ENCODE results near the gene HIVEP3.

The HIVEP3 gene

DNA sequence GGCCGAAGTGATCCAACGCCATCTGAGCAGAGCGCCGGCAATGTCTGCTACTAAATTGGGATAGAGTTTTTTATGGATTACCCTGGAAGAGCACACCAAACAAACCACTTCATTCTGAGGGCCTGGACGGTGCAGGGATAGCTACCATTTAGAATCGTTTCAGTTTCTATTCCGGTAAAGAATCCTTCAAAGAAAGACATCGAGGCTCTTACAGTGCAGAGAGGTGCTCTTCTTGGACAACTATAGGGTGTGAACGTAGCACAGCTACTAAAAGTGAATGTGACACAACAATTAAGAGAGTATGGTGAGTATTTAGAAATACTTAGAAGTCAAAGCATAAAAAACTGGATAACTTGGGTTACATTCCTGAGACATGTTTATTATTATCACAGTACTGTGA lies 16.1 kb downstream of the HIVEP3 start:
- H4K8ac ChIP-seq (ENCODE audit: low read depth, low read length) = no peak overlapping the region
- H4K91ac ChIP-seq (ENCODE audit: low read depth, low read length, poor library complexity) = no peak overlapping the region
- H3K36me3 ChIP-seq (replicated peaks in 1 of 2; ENCODE audit: control insufficient read depth in 2 of 2, insufficient read depth in 2 of 2, low read length in 2 of 2) = no peaks in the 10 kb centered on the region
- H2AFZ ChIP-seq (ENCODE audit: low read length) = no peak overlapping the region
- H3K79me1 ChIP-seq (ENCODE audit: low read depth, low read length) = no peaks in the 10 kb centered on the region
- no peaks in the 10 kb centered on the region for H3K27me3 ChIP-seq (ENCODE audit: control insufficient read depth in 3 of 3, insufficient read depth in 3 of 3, low read depth in 1 of 3, low read length in 3 of 3)
- no peak overlapping the region for H3K14ac ChIP-seq (ENCODE audit: low read length)
- no peak overlapping the region for H3K4ac ChIP-seq (ENCODE audit: low read length)
- H2BK15ac ChIP-seq (ENCODE audit: low read length) = no peak overlapping the region
- no peak for DNase-seq (ENCODE audit: low spot score)
- no peak overlapping the region for H3K4me3 ChIP-seq (ENCODE audit: low read length in 2 of 2)
- no peak overlapping the region for H3K23ac ChIP-seq (ENCODE audit: low read depth, low read length, poor library complexity)
- H3K18ac ChIP-seq (ENCODE audit: low read length) = no peak overlapping the region
- H2BK12ac ChIP-seq (ENCODE audit: low read length) = no peak overlapping the region
- no peak overlapping the region for H2AK5ac ChIP-seq (ENCODE audit: low read depth, low read length)
- H2BK5ac ChIP-seq (ENCODE audit: low read length) = no peak overlapping the region
- H2BK120ac ChIP-seq (ENCODE audit: low read depth, low read length) = no peak overlapping the region
- no CpG with 5 or more reads among the region's 9 CpGs for WGBS, 2 donors (ENCODE audit: extremely low coverage in 2 of 2, insufficient read length in 2 of 2, insufficient replicate concordance in 1 of 2)
- H3K4me2 ChIP-seq (ENCODE audit: insufficient read depth, low read length, poor library complexity, severe bottlenecking) = no peak overlapping the region
- no peak overlapping the region for H3K9ac ChIP-seq (ENCODE audit: low read depth, low read length, poor library complexity)
- H3K9me3 ChIP-seq (replicated peaks in 1 of 2; ENCODE audit: control insufficient read depth in 2 of 2, insufficient read depth in 1 of 2, low read depth in 1 of 2, low read length in 2 of 2) = no peaks in the 10 kb centered on the region
- peaks cover 10 to 21% of the 10 kb centered on the region in 2 donors for H3K4me1 ChIP-seq (ENCODE audit: control insufficient read depth in 2 of 2, insufficient read depth in 1 of 2, low read depth in 1 of 2, low read length in 2 of 2)
- H3K27ac ChIP-seq (replicated peaks; ENCODE audit: low read length) = no peak overlapping the region

DNA sequence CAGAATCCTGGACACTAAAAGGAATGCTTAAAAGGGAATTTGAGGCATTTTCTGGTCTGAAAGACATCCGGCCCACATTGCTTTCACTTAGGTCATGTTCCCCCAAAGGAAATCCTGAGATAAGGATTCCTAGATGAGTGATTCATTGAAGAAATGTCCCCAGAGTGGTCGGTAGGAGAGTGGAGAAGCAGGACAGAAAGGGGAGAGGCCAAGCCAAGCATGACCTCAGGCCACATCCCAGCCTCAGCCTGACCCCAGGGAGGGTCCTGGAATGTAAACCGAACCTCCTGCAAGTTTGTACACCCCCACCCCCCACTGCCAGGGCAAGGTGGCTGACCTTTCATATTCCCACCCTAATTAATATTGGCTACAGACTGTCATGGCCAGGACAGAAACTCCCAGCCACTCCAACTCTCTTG lies 16.6 kb downstream of the HIVEP3 start:
- Histone ChIP-seq H2AFZ (ENCODE audit: low read length) (no peak overlapping the region), H3K9me3 (replicated peaks in 1 of 2; ENCODE audit: control insufficient read depth in 2 of 2, insufficient read depth in 1 of 2, low read depth in 1 of 2, low read length in 2 of 2) (no peaks in the 10 kb centered on the region), H3K4me3 (ENCODE audit: low read length in 2 of 2) (no peak overlapping the region), H3K4ac (ENCODE audit: low read length) (no peak overlapping the region), H3K23ac (ENCODE audit: low read depth, low read length, poor library complexity) (no peak overlapping the region), H2BK12ac (ENCODE audit: low read length) (no peak overlapping the region), H4K8ac (ENCODE audit: low read depth, low read length) (no peak overlapping the region), H2AK5ac (ENCODE audit: low read depth, low read length) (no peak overlapping the region), H3K36me3 (replicated peaks in 1 of 2; ENCODE audit: control insufficient read depth in 2 of 2, insufficient read depth in 2 of 2, low read length in 2 of 2) (no peaks in the 10 kb centered on the region), H3K4me1 (ENCODE audit: control insufficient read depth in 2 of 2, insufficient read depth in 1 of 2, low read depth in 1 of 2, low read length in 2 of 2) (peaks cover 10 to 21% of the 10 kb centered on the region in 2 donors), H3K9ac (ENCODE audit: low read depth, low read length, poor library complexity) (no peak overlapping the region), H2BK5ac (ENCODE audit: low read length) (no peak overlapping the region), H3K27ac (replicated peaks; ENCODE audit: low read length) (no peak overlapping the region), H3K79me1 (ENCODE audit: low read depth, low read length) (no peaks in the 10 kb centered on the region), H3K27me3 (ENCODE audit: control insufficient read depth in 3 of 3, insufficient read depth in 3 of 3, low read depth in 1 of 3, low read length in 3 of 3) (no peaks in the 10 kb centered on the region), H4K91ac (ENCODE audit: low read depth, low read length, poor library complexity) (no peak overlapping the region), H3K4me2 (ENCODE audit: insufficient read depth, low read length, poor library complexity, severe bottlenecking) (no peak overlapping the region), H3K18ac (ENCODE audit: low read length) (no peak overlapping the region), H2BK120ac (ENCODE audit: low read depth, low read length) (no peak overlapping the region), H2BK15ac (ENCODE audit: low read length) (no peak overlapping the region), H3K14ac (ENCODE audit: low read length) (no peak overlapping the region)
- WGBS, 2 donors (ENCODE audit: extremely low coverage in 2 of 2, insufficient read length in 2 of 2, insufficient replicate concordance in 1 of 2) = no CpG with 5 or more reads among the region's 3 CpGs
- no peak for DNase-seq (ENCODE audit: low spot score)

DNA sequence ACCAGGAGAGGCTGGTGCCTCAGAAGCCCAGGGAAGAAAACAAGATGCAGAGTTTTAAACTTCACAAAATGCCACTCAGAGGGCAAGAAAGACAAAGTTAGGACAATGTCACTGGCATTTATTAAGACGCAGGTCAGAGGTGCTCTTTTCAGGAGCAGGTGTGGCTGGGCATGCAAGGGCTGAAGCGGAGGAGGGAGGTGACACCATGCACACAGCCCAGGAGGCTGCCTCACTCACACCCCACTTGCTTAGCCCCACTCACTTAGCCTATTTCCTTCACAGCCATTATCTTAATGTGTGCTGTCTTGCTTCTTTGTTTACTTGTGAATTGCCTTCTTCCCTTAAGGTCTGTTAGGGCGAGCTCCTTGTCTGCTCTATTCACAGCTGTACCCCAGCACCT lies 17.2 kb downstream of the HIVEP3 start:
- no peak overlapping the region for H3K4me2 ChIP-seq (ENCODE audit: insufficient read depth, low read length, poor library complexity, severe bottlenecking)
- no peak overlapping the region for H2BK12ac ChIP-seq (ENCODE audit: low read length)
- no peak overlapping the region for H3K4ac ChIP-seq (ENCODE audit: low read length)
- H2BK120ac ChIP-seq (ENCODE audit: low read depth, low read length) = no peak overlapping the region
- H2BK15ac ChIP-seq (ENCODE audit: low read length) = no peak overlapping the region
- H2AK5ac ChIP-seq (ENCODE audit: low read depth, low read length) = no peak overlapping the region
- H3K18ac ChIP-seq (ENCODE audit: low read length) = no peak overlapping the region
- H3K9me3 ChIP-seq (replicated peaks in 1 of 2; ENCODE audit: control insufficient read depth in 2 of 2, insufficient read depth in 1 of 2, low read depth in 1 of 2, low read length in 2 of 2) = no peaks in the 10 kb centered on the region
- H3K4me3 ChIP-seq (ENCODE audit: low read length in 2 of 2) = no peak overlapping the region
- H3K9ac ChIP-seq (ENCODE audit: low read depth, low read length, poor library complexity) = no peak overlapping the region
- peaks cover 10 to 21% of the 10 kb centered on the region in 2 donors for H3K4me1 ChIP-seq (ENCODE audit: control insufficient read depth in 2 of 2, insufficient read depth in 1 of 2, low read depth in 1 of 2, low read length in 2 of 2)
- no CpG with 5 or more reads among the region's 3 CpGs for WGBS, 2 donors (ENCODE audit: extremely low coverage in 2 of 2, insufficient read length in 2 of 2, insufficient replicate concordance in 1 of 2)
- no peak overlapping the region for H4K91ac ChIP-seq (ENCODE audit: low read depth, low read length, poor library complexity)
- no peak overlapping the region for H2BK5ac ChIP-seq (ENCODE audit: low read length)
- H3K14ac ChIP-seq (ENCODE audit: low read length) = no peak overlapping the region
- no peak overlapping the region for H2AFZ ChIP-seq (ENCODE audit: low read length)
- peak overlapping the region; percentile 1 for H3K27ac ChIP-seq (replicated peaks; ENCODE audit: low read length)
- H3K36me3 ChIP-seq (replicated peaks in 1 of 2; ENCODE audit: control insufficient read depth in 2 of 2, insufficient read depth in 2 of 2, low read length in 2 of 2) = no peaks in the 10 kb centered on the region
- no peak overlapping the region for H3K23ac ChIP-seq (ENCODE audit: low read depth, low read length, poor library complexity)
- no peaks in the 10 kb centered on the region for H3K27me3 ChIP-seq (ENCODE audit: control insufficient read depth in 3 of 3, insufficient read depth in 3 of 3, low read depth in 1 of 3, low read length in 3 of 3)
- H3K79me1 ChIP-seq (ENCODE audit: low read depth, low read length) = no peaks in the 10 kb centered on the region
- no peak for DNase-seq (ENCODE audit: low spot score)
- H4K8ac ChIP-seq (ENCODE audit: low read depth, low read length) = no peak overlapping the region

DNA sequence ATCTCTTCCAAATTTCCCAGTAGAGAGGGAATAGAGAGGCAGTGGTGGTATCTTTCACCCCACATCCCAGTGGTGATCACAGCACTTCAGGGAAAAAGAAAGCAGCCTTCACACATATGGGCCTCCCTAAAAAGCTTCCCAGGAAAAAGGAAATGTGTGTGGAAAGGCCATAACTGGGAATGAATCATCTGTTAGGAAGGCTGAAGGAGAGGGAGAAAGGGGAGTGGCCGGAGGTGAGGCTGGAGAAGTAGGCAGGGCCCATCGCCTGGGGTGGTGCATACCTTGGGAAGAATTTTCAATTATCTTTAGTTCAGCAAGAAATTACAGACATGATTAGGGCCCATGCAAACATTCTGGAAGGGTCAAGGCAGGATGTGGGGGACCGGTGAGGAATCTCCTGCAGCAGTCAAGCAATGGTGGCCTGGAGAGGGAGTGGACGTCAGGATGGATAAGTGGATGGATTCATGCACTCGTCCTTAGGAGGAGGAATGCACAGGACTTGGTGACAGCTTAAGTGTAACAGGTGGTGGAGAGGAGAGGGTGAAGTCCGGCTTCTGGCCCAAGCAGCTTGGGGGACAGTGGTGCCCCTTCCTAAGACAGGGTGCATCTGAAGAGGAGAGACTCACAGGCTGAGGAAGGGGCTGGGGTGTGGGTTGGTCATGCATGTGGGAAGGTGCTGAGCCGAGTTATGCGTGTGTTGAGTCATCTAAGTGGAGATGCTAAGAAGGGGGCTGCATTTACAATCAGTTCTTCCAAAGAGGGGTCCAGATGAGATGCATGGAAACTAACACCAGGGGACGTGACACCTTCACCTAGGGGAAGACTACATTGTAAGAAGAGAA lies 17.9 kb downstream of the HIVEP3 start:
- no peak overlapping the region for H3K4me3 ChIP-seq (ENCODE audit: low read length in 2 of 2)
- H3K9ac ChIP-seq (ENCODE audit: low read depth, low read length, poor library complexity) = no peak overlapping the region
- no CpG with 5 or more reads among the region's 9 CpGs for WGBS, 2 donors (ENCODE audit: extremely low coverage in 2 of 2, insufficient read length in 2 of 2, insufficient replicate concordance in 1 of 2)
- no peaks in the 10 kb centered on the region for H3K36me3 ChIP-seq (replicated peaks in 1 of 2; ENCODE audit: control insufficient read depth in 2 of 2, insufficient read depth in 2 of 2, low read length in 2 of 2)
- H3K4me1 ChIP-seq (ENCODE audit: control insufficient read depth in 2 of 2, insufficient read depth in 1 of 2, low read depth in 1 of 2, low read length in 2 of 2) = peaks cover 10 to 21% of the 10 kb centered on the region in 2 donors
- H2BK12ac ChIP-seq (ENCODE audit: low read length) = no peak overlapping the region
- H2AFZ ChIP-seq (ENCODE audit: low read length) = no peak overlapping the region
- H2BK5ac ChIP-seq (ENCODE audit: low read length) = no peak overlapping the region
- H3K27ac ChIP-seq (replicated peaks; ENCODE audit: low read length) = no peak overlapping the region
- peak overlapping the region; percentile 30 for H2AK5ac ChIP-seq (ENCODE audit: low read depth, low read length)
- no peak overlapping the region for H3K23ac ChIP-seq (ENCODE audit: low read depth, low read length, poor library complexity)
- H3K27me3 ChIP-seq (ENCODE audit: control insufficient read depth in 3 of 3, insufficient read depth in 3 of 3, low read depth in 1 of 3, low read length in 3 of 3) = no peaks in the 10 kb centered on the region
- H4K91ac ChIP-seq (ENCODE audit: low read depth, low read length, poor library complexity) = no peak overlapping the region
- no peaks in the 10 kb centered on the region for H3K79me1 ChIP-seq (ENCODE audit: low read depth, low read length)
- no peak overlapping the region for H3K4me2 ChIP-seq (ENCODE audit: insufficient read depth, low read length, poor library complexity, severe bottlenecking)
- no peak overlapping the region for H2BK15ac ChIP-seq (ENCODE audit: low read length)
- H3K9me3 ChIP-seq (replicated peaks in 1 of 2; ENCODE audit: control insufficient read depth in 2 of 2, insufficient read depth in 1 of 2, low read depth in 1 of 2, low read length in 2 of 2) = no peaks in the 10 kb centered on the region
- peak overlapping the region; percentile 73 for H3K18ac ChIP-seq (ENCODE audit: low read length)
- no peak overlapping the region for H4K8ac ChIP-seq (ENCODE audit: low read depth, low read length)
- no peak for DNase-seq (ENCODE audit: low spot score)
- no peak overlapping the region for H3K4ac ChIP-seq (ENCODE audit: low read length)
- no peak overlapping the region for H3K14ac ChIP-seq (ENCODE audit: low read length)
- no peak overlapping the region for H2BK120ac ChIP-seq (ENCODE audit: low read depth, low read length)
